Embryonic facial prominence (tissue), 1 donor: ENCODE data around the gene TPPP3.

Source experiments
- DNase-seq: peaks from one replicate; pipeline ENCODE4 v3.0.0-alpha.2; 2016; ENCODE audit errors: extremely low spot score

The TPPP3 gene

GRCh38 chr16:67405336-67405735, 12.0 kb upstream of the TPPP3 start:
- no peak for DNase-seq

GRCh38 chr16:67404740-67405226, 11.5 kb upstream of the TPPP3 start:
- no peak for DNase-seq

- no peak for DNase-seq
These were observed 10.8 kb upstream of the TPPP3 start for GRCh38 chr16:67403976-67404555.

- no peak for DNase-seq
These were observed 7.6 kb upstream of the TPPP3 start for GRCh38 chr16:67400901-67401300.

- no peak for DNase-seq
These were observed 6.7 kb upstream of the TPPP3 start for GRCh38 chr16:67399749-67400704.

GRCh38 chr16:67399218-67399733, 6.0 kb upstream of the TPPP3 start:
- DNase-seq, result no peak

- DNase-seq, result no peak
These were observed 5.4 kb upstream of the TPPP3 start for GRCh38 chr16:67398546-67399217.

GRCh38 chr16:67397812-67398545, 4.7 kb upstream of the TPPP3 start:
- DNase-seq, result no peak

- no peak for DNase-seq
These were observed 3.9 kb upstream of the TPPP3 start for GRCh38 chr16:67397036-67397801.

GRCh38 chr16:67396159-67397035, 3.1 kb upstream of the TPPP3 start:
- peak; percentile 59 for DNase-seq

GRCh38 chr16:67395458-67396158, 2.3 kb upstream of the TPPP3 start:
- DNase-seq, result no peak

- no peak for DNase-seq
These were observed 1.8 kb upstream of the TPPP3 start for GRCh38 chr16:67395105-67395457.

- DNase-seq, result no peak
These were observed 1.1 kb upstream of the TPPP3 start for GRCh38 chr16:67394155-67395104.

- no peak for DNase-seq
These were observed 473 bp upstream of the TPPP3 start for GRCh38 chr16:67393788-67394154.

GRCh38 chr16:67392301-67393059, 818 bp downstream of the TPPP3 start:
- DNase-seq, result no peak

GRCh38 chr16:67391424-67392300, 1.6 kb downstream of the TPPP3 start:
- DNase-seq, result no peak
